ENCODE measurements around the gene FRAS1.
"Not testable (repeated sequence)": the region's sequence is repeated elsewhere in the genome, so short reads cannot be mapped to it uniquely, and the experiment has no call there.

FRAS1 gene

GRCh38 chr4:78167510-78167909, 110.4 kb downstream of the FRAS1 start:
- no peak for DNase-seq (ENCODE audit: low spot score)

- no peak for DNase-seq (ENCODE audit: low spot score)
These were observed 110.9 kb downstream of the FRAS1 start for GRCh38 chr4:78168029-78168428.

- DNase-seq (ENCODE audit: low spot score), result no peak
These were observed 112.6 kb downstream of the FRAS1 start for GRCh38 chr4:78169728-78170127.

GRCh38 chr4:78171482-78171881, 114.4 kb downstream of the FRAS1 start:
- DNase-seq (ENCODE audit: low spot score), result no peak

GRCh38 chr4:78174891-78175290, 117.8 kb downstream of the FRAS1 start:
- no peak for DNase-seq (ENCODE audit: low spot score)

- DNase-seq (ENCODE audit: low spot score), result peak; percentile 70
These were observed 122.1 kb downstream of the FRAS1 start for GRCh38 chr4:78179196-78179595.

GRCh38 chr4:78181681-78182234, 124.6 kb downstream of the FRAS1 start:
- DNase-seq (ENCODE audit: low spot score), result not testable (repeated sequence)

GRCh38 chr4:78184584-78184983, 127.5 kb downstream of the FRAS1 start:
- no peak for DNase-seq (ENCODE audit: low spot score)

GRCh38 chr4:78185117-78185516, 128.0 kb downstream of the FRAS1 start:
- no peak for DNase-seq (ENCODE audit: low spot score)

- no peak for DNase-seq (ENCODE audit: low spot score)
These were observed 129.7 kb downstream of the FRAS1 start for GRCh38 chr4:78186597-78187543.

GRCh38 chr4:78190068-78190467, 132.9 kb downstream of the FRAS1 start:
- DNase-seq (ENCODE audit: low spot score), result no peak

- DNase-seq (ENCODE audit: low spot score), result no peak
These were observed 133.5 kb downstream of the FRAS1 start for GRCh38 chr4:78190595-78190994.

- DNase-seq (ENCODE audit: low spot score), result no peak
These were observed 140.8 kb downstream of the FRAS1 start for GRCh38 chr4:78197947-78198346.

- DNase-seq (ENCODE audit: low spot score), result no peak
These were observed 142.9 kb downstream of the FRAS1 start for GRCh38 chr4:78199984-78200383.

- DNase-seq (ENCODE audit: low spot score), result no peak
These were observed 143.8 kb downstream of the FRAS1 start for GRCh38 chr4:78200949-78201348.

GRCh38 chr4:78204176-78204575, 147.1 kb downstream of the FRAS1 start:
- no peak for DNase-seq (ENCODE audit: low spot score)

GRCh38 chr4:78205591-78205990, 148.5 kb downstream of the FRAS1 start:
- DNase-seq (ENCODE audit: low spot score), result no peak

GRCh38 chr4:78207541-78207940, 150.4 kb downstream of the FRAS1 start:
- no peak for DNase-seq (ENCODE audit: low spot score)

- DNase-seq (ENCODE audit: low spot score), result no peak
These were observed 150.8 kb downstream of the FRAS1 start for GRCh38 chr4:78207951-78208350.

- not testable (repeated sequence) for DNase-seq (ENCODE audit: low spot score)
These were observed 151.8 kb downstream of the FRAS1 start for GRCh38 chr4:78208896-78209295.

- no peak for DNase-seq (ENCODE audit: low spot score)
These were observed 153.7 kb downstream of the FRAS1 start for GRCh38 chr4:78210694-78211410.

GRCh38 chr4:78213218-78213617, 156.1 kb downstream of the FRAS1 start:
- DNase-seq (ENCODE audit: low spot score), result no peak

GRCh38 chr4:78214078-78214477, 157.0 kb downstream of the FRAS1 start:
- no peak for DNase-seq (ENCODE audit: low spot score)

Measured in kidney tubule cell (primary cell).